ENCODE results near the gene ARHGAP4.

DNA sequence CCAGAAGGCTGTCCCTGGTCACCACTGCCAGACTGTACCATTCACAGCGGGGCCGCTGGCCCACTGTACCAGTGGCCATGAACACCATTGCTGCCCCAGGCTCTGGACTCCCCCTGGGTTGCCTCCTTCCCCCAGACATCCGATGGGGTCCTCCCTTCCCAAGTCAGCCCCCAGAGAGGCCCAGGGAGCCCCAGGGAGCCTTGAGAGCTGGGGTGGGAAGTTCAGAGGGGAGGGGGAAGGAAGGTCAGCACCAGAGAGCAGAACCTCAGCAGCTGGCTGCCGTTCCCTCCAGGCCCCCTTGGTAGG is 441 bp upstream of the ARHGAP4 start:
- TF ChIP-seq, protein P1, sequence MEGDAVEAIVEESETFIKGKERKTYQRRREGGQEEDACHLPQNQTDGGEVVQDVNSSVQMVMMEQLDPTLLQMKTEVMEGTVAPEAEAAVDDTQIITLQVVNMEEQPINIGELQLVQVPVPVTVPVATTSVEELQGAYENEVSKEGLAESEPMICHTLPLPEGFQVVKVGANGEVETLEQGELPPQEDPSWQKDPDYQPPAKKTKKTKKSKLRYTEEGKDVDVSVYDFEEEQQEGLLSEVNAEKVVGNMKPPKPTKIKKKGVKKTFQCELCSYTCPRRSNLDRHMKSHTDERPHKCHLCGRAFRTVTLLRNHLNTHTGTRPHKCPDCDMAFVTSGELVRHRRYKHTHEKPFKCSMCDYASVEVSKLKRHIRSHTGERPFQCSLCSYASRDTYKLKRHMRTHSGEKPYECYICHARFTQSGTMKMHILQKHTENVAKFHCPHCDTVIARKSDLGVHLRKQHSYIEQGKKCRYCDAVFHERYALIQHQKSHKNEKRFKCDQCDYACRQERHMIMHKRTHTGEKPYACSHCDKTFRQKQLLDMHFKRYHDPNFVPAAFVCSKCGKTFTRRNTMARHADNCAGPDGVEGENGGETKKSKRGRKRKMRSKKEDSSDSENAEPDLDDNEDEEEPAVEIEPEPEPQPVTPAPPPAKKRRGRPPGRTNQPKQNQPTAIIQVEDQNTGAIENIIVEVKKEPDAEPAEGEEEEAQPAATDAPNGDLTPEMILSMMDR (IDR thresholded peaks at IDR 0.05 in 4 of 5, conservative IDR thresholded peaks at IDR 0.05 in 1 of 5), result no peak
- no peak for TF ChIP-seq POLR2A (IDR thresholded peaks at IDR 0.05)
